Activated gamma-delta T cell treated with anti-CD3 and anti-CD28 coated beads, Interleukin-2, amount 50 U/mL, for 16 hours (primary cell): ENCODE results near the gene CREB3L2.
"Not testable (repeated sequence)": the region's sequence is repeated elsewhere in the genome, so short reads cannot be mapped to it uniquely, and the experiment has no call there.

Experiments
- DNase-seq: peaks from one replicate; pipeline ENCODE4 v3.0.0-alpha.2; 2020; ENCODE audit warnings: low read depth

The CREB3L2 gene, protein sequence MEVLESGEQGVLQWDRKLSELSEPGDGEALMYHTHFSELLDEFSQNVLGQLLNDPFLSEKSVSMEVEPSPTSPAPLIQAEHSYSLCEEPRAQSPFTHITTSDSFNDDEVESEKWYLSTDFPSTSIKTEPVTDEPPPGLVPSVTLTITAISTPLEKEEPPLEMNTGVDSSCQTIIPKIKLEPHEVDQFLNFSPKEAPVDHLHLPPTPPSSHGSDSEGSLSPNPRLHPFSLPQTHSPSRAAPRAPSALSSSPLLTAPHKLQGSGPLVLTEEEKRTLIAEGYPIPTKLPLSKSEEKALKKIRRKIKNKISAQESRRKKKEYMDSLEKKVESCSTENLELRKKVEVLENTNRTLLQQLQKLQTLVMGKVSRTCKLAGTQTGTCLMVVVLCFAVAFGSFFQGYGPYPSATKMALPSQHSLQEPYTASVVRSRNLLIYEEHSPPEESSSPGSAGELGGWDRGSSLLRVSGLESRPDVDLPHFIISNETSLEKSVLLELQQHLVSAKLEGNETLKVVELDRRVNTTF

DNA sequence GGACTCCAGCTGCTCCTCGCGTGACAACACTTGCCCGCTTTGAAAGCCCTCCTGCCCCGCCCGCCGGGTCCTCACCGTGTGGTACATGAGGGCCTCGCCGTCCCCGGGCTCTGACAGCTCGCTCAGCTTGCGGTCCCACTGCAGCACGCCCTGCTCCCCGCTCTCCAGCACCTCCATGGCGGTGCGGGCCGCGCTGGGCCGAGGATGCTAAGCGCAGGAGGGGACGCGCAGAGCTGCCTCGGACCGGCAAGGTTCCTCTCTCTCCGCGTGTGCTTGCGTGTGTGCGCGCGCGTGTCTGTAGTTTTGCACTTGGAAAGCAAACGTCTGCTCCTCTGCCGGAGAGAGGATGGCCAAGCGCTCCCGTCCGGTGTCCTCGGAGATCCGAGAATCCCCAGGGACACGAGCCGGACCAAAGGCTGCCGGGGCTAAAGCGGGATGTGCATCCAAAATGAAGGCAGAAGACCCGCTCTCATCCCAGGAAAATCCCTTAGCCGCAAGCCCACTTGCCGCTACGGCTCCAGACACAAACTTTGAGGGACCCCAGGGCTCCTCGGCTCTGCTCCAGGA lies at the start of gene CREB3L2:
Gene CREB3L2 (minus strand): TSS at position 558 of the 567 bp plus-strand sequence. CDS start 381 bp downstream, at position 177.
- peak; percentile 52 for DNase-seq

DNA sequence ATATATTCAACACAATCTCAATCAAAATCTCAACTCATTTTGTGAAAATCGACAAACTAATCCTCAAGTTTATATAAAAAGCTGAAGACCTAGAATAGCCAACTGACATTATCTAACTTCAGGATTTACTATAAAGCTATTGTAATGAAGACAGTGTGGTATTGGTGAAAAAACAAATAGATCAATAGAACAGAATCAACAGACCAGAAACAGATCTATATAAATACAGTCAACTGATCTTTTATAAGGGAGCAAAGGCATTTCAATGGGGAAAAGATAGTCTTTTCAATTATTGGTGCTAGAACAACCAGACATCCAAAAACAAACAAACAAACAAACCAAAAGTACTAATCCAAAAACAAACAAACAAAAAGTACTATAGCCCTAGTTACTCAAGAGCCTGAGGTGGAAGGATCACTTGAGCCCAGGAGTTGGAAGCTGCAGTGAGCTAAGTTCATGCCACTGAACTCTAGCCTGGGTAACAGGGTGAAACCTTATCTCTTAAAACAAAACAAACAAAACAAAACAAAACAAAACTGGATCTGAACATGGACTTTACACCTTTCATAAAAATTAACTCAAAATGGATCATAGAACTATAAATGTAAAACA lies 47.7 kb upstream of the CREB3L2 start:
- no peak for DNase-seq

DNA sequence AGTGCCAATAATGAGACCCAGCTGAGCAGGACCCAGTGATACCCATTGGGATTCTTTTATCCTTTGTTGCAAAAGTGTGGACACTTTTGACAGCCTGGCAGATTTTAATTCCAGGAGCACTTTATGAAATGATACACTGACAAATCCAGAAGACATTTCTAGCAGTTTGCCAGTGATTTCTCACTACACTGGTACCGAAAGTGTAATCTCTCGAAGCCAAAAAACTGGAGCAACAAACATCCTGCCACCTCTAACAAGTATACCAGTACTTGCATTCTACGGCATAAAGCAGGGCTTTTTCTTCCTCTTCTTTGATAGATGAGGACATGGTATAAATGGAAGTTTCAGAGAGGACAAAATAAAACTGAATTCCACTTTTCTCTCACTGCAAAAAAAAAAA lies 46.0 kb upstream of the CREB3L2 start:
- DNase-seq, result no peak

DNA sequence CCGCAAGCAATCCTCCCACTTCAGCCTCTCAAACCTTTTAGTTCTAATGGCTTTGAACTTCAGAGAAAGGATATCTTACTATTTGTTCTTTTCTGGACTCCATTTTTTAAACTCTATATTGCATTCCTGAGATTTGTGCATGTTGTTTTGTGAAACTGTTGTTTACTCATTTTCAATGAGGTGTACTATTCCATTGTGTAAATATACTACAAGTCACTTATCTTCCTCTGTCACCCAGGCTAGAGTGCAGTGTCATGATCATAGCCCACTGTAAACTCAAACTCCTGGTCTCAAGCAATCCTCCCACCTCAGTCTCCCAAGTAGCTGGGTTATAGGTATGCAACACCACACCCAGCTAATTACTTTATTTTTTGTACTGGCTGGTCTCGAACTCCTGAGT lies 43.0 kb upstream of the CREB3L2 start:
- DNase-seq, result no peak

DNA sequence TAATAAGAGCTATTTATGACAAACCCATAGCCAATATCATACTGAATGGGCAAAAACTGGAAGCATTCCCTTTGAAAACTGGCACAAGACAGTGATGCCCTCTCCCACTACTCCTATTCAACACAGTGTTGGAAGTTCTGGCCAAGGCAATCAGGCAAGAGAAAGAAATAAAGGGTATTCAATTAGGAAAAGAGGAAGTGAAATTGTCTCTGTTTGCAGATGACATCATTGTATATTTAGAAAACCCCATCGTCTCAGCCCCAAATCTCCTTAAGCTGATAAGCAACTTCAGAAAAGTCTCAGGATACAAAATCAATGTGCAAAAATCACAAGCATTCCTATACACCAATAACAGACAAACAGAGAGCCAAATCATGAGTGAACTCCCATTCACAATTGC lies 38.2 kb upstream of the CREB3L2 start:
- not testable (repeated sequence) for DNase-seq

DNA sequence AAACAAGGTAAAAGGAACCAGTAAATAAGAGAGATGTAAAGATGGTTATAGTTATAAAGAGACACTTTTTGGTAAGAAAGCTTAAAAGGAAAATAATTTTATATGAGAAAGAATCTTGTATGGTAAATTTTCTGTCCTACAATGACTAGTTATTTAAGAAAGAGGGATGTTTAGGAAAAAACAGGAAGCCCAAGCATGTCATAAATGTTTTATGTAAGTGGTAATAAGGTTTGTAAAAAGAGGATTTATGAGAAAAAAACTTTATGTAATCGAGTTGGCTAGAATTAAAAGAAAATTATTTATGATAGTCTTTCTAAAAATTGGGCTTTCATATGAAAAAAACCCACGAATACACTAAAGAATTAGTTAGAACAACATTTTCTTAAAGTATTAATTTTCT lies 34.2 kb upstream of the CREB3L2 start:
- DNase-seq, result no peak

DNA sequence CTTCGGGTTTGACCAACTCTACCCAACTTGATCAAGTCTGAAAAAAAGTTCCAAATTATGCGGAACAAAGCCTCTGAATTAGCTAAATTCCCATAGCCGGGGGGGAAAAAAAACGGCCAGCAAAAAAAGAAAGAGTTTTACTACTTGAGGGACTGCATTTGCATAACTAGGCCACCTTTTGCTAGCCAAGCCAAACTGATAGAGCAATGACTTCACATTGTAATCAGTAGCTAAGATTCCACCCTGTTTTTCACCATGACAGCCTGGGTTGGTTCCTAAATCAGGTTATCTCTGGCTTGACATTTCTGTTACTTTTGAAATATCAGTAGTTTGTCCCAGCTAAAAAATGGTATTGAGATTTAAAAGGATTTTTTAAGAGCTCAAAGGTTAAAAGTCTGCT lies 31.4 kb upstream of the CREB3L2 start:
- DNase-seq, result no peak

DNA sequence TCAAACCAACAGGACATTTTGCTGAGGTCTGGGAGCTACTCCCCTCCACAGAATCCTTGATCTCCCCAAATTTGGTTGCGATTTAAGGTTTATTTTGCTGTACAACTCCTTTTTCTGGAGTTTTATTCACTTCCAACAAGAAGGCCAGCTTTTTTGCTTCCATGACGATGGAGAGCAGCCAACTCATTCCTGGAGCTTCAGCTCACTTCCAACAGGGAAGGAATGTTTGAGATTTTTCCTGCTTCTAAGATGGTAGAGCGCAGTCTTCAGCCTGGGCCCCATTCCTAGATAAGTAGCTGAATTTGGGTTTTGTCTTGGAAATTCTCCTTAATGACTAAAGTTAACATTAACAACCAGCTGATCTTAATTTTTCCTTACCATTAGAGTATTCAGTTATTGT lies 30.9 kb upstream of the CREB3L2 start:
- no peak for DNase-seq

DNA sequence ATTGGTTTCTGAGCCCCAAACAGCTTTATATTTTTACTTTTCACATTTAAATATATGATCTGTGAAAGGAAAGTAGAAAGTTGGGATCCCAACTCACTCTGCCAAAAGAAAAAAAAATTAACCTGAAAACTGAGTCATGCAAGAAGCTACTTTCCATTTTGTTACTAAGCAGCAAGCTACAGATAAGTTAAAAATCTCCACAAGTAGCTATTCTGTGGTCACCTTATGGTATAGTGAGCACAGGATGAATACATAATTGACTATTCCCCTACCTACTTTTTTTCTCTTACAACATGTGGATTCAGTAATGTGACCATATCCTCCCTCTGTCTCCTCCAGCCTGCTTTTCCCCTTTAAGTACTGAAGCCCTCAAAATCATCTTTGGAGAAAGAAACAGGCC lies 30.3 kb upstream of the CREB3L2 start:
- DNase-seq, result no peak

DNA sequence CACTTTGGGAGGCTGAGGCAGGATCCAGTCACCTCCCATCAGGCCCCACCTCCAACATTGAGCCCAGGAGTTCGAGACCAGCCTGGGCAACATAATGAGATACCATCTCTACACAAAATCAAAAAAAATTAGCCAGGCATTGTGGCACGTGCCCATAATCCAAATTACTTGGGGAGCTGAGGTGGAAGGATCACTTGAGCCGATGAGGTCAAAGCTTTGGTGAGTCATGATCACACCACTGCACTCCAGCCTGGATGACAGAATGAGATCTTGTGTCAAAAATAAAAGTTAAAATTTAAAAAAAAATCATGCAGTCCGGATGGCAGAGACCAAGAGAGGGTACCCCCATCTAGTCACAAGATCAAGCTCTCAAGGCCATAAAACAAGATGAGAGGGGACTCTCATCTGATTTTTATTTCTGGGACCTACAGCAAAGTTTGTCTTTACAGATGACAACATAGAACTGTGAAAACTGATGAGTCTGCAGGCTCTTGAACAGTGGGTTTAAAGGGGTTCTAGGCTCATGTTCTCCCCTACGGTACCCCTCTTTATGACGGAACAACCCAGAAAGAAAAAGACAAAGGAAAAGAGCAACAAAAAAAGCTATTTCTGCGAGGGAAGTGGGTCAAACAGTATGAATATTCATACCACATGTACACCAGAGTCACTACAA lies 28.9 kb upstream of the CREB3L2 start:
- DNase-seq, result no peak

DNA sequence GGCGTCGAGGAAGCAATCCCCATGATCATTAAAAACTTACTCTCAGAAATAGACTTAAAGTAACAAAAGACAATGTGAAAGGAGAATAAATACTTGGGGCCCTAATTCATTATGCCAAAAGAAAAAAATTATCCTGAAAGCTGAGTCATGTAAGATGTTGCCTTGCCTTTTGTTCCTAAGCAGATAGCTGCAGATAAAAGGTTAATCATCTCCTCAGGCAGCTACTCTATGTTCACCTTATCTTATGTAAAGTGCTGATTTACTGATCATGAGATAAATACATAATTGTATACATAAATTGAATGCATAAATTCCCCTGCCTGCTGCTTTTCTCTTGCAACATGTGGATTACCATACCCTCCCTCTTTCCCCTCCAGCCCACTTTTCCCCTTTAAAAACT lies 28.1 kb upstream of the CREB3L2 start:
- no peak for DNase-seq

DNA sequence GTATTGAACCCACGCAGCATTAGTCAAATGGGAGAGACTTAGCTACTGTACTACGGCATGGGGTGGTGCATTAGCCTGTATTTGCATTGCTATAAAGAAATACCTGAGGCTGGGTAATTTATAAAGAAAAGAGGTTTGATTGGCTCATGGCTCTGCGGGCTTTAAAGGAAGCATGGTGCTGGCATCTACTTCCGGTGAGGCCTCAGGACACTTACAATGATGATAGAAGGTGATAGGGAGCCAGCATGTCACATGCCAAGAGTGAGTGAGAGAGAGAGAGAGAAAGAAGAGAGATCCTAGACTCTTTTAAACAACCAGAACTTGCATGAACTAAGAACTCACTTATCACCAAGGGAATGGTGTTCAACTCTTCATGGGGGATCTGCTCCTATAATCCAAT lies 27.2 kb upstream of the CREB3L2 start:
- DNase-seq, result no peak

DNA sequence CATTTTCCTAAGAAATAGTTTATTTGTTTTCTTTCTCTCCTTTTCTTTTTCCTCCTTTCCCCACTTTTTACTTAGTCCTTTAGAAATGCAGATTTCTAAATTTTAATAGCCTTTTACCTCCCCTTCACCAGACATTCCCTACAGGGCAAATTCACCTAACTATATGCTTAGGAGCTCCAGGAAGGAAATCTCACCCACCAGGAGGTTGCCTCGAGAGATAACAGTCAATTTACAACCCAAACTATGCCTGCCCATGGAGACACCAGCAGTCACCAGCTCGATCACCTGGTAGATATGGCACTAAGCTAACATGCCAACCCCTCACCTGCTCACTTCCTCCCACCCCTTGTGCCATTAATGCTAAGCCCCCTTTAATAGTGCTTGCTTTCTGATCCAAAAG lies 25.2 kb upstream of the CREB3L2 start:
- no peak for DNase-seq

DNA sequence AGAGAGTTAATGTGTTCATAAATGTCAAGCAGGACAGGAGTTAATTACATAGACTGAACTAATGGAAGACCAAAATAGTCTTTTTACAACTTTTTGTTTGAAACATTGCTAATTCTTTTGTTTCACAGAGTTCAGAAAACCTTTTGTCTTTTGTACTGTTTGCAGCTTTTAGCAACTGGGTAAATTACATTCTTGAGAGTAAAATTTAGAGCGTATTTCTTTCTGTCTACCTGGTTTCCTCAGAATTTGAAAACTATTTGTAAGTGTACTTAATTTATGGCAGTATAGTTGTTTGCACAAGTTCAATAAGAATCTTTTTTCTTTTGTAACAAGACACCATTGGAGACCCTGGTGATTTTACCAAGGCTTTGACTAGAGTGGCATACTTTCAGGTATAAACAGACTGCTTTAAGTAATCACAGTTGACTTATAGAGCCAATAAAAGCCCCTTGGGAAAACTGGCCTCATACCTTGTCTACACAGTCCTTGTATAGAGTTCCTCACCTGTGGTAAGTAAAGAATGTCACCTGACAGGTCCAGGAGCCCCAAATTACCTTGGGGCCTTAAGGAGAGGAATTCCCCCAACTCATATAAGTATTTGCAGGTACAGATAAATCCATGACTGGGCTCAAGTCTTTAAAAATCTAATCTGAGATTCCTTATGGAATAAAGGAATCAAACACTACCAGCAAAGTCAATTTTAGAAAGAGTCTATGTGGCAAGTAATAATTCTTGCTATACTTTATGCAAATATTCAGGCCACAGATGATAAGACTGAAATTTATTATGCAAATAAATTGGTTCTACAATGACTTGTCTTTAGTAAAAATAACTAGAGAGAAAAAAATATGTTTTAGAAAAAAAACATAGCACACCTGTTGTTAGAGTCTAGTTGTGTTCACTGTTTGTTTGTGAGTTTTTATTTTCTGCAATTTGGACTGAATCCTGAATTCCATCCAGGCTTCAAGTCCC lies 23.6 kb upstream of the CREB3L2 start:
- no peak for DNase-seq

DNA sequence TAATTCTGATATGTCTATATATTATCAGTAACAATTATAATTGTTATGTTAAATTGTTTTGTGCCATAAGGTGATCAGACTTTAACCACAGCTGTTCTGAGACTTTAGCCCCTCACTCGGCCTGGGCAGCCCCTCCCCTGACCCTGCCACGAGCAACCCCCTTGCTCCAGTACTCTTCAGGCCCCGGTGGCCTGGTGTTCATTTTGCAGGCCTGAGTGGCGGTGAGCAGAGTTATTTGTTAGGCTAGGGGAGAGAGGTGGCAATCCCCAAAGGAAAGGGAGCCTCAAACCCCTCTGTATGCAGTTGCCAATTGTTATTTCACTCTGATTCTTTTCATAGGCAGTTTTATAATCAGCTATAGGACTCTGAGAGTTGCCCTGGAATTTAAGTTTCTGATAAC lies 22.9 kb upstream of the CREB3L2 start:
- no peak for DNase-seq

DNA sequence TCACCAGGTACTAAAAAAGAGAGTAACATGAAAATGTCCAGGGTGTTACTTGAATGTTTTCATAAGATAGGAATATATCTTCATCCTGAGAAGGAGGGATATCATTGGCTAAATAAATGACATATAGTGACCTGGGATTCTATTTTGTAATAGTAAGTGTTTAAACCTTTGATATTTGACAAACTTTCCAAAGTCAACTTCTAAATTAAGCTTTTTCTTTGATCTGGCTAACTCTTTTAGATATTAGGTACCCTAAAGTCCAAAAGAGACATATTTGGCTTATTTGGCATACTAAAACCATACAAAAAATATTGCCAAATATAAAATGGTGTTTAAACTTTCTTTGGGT lies 22.4 kb upstream of the CREB3L2 start:
- DNase-seq, result no peak

DNA sequence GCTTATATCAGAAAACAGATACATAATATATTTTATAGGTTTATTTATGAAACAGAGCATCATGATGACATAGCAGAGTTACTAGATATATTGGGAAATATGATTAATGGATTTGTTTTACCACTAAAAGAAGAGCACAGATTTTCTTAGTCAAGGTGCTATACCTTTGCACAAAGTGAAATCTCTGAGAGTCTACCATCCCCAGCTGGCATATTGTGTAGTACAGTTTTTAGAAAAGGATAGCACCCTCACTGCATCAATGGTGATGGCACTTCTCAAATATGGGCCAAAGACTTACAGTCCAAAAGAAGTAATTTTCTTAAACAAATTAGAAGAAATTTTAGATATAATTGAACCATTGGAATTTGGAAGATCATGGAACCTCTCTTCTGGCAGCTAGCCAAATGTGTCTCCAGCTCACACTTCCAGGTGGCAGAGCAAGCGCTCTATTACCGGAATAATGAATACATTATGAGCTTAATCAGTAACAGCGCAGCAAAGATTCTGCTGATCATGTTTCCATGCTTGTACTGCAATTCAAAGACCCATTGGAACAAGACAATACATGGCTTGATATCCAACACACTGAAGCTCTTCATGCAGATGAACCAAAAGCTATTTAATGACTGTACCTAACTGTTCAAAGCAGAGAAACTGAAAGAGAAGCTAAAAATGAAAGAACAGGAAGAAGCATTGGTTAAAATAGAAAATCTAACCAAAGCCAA lies 21.9 kb upstream of the CREB3L2 start:
- no peak for DNase-seq

DNA sequence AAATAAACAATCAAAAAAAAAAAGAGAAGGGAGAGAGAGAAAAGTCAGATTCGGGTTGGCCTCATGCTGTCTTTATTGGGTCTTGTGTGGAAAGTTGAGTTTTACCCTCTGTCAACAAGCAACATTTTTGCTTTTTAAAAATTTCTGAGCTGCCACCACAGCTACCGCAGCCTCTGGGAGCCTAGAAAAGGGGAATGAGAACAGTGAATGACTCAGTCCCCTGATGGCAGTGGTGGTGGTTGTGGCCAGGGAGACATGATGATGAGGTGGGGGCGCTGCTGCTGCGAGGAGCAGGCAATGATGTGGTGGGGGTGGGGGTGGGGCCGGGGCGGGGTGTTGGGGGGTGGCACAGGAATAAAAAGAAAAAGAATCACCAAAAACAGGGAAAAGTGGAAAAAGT lies 20.0 kb upstream of the CREB3L2 start:
- DNase-seq, result no peak

DNA sequence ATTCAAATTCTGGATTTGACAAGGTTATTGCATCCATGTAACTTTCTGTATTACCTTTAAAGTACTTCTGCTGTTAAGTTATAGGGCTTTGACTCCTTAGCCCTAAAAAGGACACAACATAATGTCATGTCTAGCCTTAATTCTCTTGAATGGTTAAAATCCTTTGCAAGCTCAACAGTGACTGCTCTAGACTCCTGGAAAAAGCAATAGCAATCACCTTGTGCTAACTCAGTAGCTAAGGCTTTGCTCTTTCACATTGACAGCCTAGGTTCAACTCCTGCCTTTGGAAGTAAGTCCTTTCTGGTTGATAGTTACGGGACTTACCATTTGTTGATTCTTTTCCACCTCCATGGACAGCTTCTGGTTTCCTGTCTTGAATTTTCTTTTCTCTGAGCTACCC lies 16.1 kb upstream of the CREB3L2 start:
- no peak for DNase-seq

DNA sequence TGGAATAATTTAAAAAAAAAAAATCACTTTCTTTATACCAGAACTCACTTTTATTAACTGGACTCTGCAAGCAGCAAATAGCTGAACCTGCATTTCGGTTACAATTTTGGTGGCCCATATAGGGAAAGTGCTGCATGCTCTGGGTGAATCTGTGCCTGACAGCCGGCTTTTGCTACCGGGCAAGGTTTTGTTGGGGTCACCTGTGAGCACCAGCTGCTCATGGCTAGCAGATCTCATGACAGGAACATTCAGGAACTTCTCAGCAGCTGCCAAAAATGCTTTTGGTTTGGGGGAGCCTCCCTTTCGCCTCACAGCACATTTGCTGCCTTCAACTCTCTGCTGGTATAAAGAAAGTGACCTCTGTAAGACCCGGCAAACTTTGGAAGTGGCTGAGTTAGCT lies 13.2 kb upstream of the CREB3L2 start:
- no peak for DNase-seq

DNA sequence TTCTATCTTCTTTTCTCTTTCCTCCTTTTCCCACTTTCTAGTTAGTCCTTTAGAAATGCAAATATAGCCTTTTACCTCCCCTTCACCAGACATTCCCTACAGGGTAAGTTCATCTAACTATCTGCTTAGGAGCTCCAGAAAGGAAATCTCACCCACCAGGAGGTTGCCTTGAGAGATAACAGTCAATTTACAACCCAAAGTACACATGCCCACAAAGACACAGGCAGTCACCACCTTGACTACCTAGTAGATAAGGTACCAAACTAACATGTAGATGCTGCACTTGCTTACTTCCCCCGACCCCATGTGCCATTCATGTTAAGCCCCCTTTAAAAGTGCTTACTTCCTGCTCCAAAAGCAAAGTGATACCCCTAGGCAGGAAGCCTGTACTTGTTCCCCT lies 12.8 kb upstream of the CREB3L2 start:
- no peak for DNase-seq
